Chondrocyte (in vitro differentiated cells): ENCODE measurements around the gene PTGES. TPM values are rescaled to one million over a fixed set of nuclear protein-coding genes. Genes with fewer than 3 reads are reported as not detected.
A peak's percentile ranks its signal among the peaks of the same experiment; 100 is the strongest.

Experiments used
- DNase-seq: peaks from one replicate; pipeline ENCODE4 v3.0.0; 2021; ENCODE audit warnings: mixed read lengths, low spot score
- H3K27ac Mint-ChIP-seq: one replicate; pipeline ENCODE4 v1.8.0; 2021; ENCODE audit warnings: mild to moderate bottlenecking, moderate library complexity, mixed read lengths; ENCODE audit not compliant: unreplicated experiment
- H3K27me3 Mint-ChIP-seq: 2 replicates; pipeline ENCODE4 v1.8.0; 2021; ENCODE audit warnings: low read depth, mixed read lengths
- H3K36me3 Mint-ChIP-seq: 2 replicates; pipeline ENCODE4 v1.8.0; 2021; ENCODE audit warnings: low read depth, mixed read lengths
- H3K4me1 Mint-ChIP-seq: 2 replicates; pipeline ENCODE4 v1.8.0; 2021; ENCODE audit warnings: low read depth, mild to moderate bottlenecking, mixed read lengths
- H3K4me3 Mint-ChIP-seq: one replicate; pipeline ENCODE4 v1.8.0; 2021; ENCODE audit warnings: mild to moderate bottlenecking, moderate library complexity, mixed read lengths; ENCODE audit not compliant: unreplicated experiment
- H3K9me3 Mint-ChIP-seq: 2 replicates; pipeline ENCODE4 v1.8.0; 2021; ENCODE audit warnings: low read depth, mixed read lengths
- total RNA-seq: library from RNA; stranded (reverse); gene quantifications from 3 replicates; pipeline ENCODE4 v1.2.1, GENCODE V29; 2021
- TF ChIP-seq, protein P1 (sequence below): fragments of 200-600 bp; sonication (generic); IDR thresholded peaks from 2 replicates; pipeline ENCODE4 v1.5.0; 2021; ENCODE audit warnings: antibody characterized with exemption, mild to moderate bottlenecking, moderate library complexity

The PTGES gene
- total RNA-seq, 1 donor from 2014 or later, result 1.3 TPM

DNA sequence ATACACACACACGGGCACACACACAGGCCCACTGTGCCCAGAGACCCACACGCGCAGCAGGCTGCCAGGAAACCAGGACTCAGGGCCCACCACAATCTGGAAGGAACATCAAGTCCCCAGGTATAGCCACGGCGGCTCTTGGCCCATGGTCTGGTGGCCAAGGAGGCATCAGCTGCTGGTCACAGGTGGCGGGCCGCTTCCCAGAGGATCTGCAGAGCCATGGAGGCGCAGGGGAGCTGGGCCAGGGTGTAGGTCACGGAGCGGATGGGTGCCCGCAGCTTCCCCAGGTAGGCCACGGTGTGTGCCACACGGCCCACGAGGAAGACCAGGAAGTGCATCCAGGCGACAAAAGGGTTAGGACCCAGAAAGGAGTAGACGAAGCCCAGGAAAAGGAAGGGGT is 13.4 kb downstream of the PTGES start:
- Mint-ChIP-seq H3K36me3 (no peaks in the 10 kb centered on the region), H3K27me3 (peaks cover 1% of the 10 kb centered on the region), H3K4me1 (peaks cover 12% of the 10 kb centered on the region), H3K9me3 (no peaks in the 10 kb centered on the region), H3K4me3 (no peak overlapping the region), H3K27ac (no peak overlapping the region)
- TF ChIP-seq, protein P1, sequence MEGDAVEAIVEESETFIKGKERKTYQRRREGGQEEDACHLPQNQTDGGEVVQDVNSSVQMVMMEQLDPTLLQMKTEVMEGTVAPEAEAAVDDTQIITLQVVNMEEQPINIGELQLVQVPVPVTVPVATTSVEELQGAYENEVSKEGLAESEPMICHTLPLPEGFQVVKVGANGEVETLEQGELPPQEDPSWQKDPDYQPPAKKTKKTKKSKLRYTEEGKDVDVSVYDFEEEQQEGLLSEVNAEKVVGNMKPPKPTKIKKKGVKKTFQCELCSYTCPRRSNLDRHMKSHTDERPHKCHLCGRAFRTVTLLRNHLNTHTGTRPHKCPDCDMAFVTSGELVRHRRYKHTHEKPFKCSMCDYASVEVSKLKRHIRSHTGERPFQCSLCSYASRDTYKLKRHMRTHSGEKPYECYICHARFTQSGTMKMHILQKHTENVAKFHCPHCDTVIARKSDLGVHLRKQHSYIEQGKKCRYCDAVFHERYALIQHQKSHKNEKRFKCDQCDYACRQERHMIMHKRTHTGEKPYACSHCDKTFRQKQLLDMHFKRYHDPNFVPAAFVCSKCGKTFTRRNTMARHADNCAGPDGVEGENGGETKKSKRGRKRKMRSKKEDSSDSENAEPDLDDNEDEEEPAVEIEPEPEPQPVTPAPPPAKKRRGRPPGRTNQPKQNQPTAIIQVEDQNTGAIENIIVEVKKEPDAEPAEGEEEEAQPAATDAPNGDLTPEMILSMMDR, result no peak
- DNase-seq, result no peak

DNA sequence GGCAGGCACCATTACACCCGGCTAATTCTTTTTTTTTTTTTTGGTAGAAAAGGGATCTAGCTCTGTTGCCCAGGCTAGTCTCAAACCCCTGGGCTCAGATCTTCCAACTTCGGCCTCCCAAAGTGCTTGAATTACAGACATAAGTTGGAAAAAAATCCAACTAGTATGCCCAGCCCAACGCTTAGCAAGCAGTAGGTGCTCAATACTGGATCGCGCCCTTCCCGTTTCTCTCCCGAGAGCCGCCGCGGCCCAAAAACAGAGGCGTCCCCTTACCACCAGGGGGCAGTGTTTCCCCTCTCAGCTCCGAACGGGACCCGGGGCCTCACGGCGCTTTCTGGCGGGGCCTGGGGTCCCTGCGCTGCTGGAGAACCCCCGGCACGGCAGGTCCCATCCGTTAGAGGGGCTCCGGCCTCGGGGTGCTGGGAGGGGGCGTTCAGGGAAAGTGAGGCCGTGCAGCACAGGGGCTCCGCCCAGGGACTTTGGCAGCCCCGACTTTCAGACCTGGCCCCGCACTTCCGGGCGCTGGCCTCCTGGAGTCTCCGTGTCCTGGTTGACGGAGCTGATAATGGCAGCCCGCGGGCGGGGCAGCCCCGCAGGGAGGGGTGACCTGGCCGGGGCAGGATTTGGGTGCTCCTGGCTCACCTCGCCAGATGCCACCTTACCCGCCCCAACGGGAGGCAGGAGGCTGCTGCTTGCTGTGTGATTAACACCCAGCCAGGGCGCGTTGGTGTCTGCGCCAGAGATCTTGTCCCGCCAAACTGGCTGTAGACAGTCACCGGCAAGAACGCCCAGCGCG is 15.2 kb downstream of the PTGES start:
- H3K4me1 Mint-ChIP-seq, result peaks cover 9% of the 10 kb centered on the region
- H3K9me3 Mint-ChIP-seq, result no peaks in the 10 kb centered on the region
- no peaks in the 10 kb centered on the region for H3K36me3 Mint-ChIP-seq
- DNase-seq, result no peak
- TF ChIP-seq, protein P1, result peak; percentile 99
- H3K27ac Mint-ChIP-seq, result no peak overlapping the region
- H3K27me3 Mint-ChIP-seq, result peaks cover under 1% of the 10 kb centered on the region
- H3K4me3 Mint-ChIP-seq, result peak overlapping the region; percentile 55

DNA sequence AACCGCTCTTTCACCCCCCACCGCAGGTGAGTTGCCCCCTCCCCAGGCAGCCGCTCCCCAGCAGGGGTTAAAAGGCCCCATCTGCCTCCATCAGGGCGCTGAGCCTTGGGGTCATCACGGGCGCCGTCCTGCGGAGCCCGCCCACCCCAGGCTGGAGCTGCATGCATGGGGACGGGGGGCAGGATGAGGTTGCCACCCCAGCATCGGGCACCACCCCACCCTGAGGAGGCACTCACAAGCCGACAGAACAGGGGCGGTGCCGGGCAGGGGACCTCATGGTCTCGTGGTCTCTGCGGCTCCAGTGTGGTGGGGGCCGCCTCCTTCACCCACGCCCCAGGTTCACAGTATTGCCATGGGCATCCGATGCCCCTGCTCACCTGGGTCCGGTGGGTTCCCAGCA is 16.5 kb downstream of the PTGES start:
- TF ChIP-seq, protein P1, result no peak
- no peak overlapping the region for H3K27ac Mint-ChIP-seq
- H3K4me1 Mint-ChIP-seq, result peaks cover 5% of the 10 kb centered on the region
- H3K27me3 Mint-ChIP-seq, result peaks cover 12% of the 10 kb centered on the region
- DNase-seq, result no peak
- H3K36me3 Mint-ChIP-seq, result no peaks in the 10 kb centered on the region
- no peaks in the 10 kb centered on the region for H3K9me3 Mint-ChIP-seq
- H3K4me3 Mint-ChIP-seq, result no peak overlapping the region

GRCh38 chr9:129735546-129735945 is 17.3 kb downstream of the PTGES start:
- Mint-ChIP-seq H3K27ac (no peak overlapping the region), H3K36me3 (no peaks in the 10 kb centered on the region), H3K4me3 (no peak overlapping the region), H3K4me1 (peaks cover 5% of the 10 kb centered on the region), H3K9me3 (no peaks in the 10 kb centered on the region), H3K27me3 (peaks cover 17% of the 10 kb centered on the region)
- TF ChIP-seq, protein P1, result no peak
- no peak for DNase-seq

DNA sequence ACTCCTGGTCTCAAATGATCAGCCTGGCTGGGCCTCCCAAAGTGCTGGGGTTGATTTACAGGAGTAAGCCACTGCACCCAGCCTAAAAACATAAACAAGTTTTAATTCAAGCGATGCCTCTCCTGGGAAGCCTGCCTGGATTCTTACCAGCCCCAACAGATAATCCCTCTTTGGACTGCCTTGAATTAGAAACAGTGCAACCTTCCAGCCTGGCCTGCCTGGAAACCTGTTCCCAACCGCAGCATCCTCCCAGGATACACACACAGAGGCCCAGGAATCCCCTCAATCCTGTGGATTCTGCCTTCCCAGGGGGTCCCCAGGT is 19.2 kb downstream of the PTGES start:
- peaks cover 25% of the 10 kb centered on the region for H3K27me3 Mint-ChIP-seq
- H3K9me3 Mint-ChIP-seq, result no peaks in the 10 kb centered on the region
- no peak overlapping the region for H3K27ac Mint-ChIP-seq
- no peak overlapping the region for H3K4me3 Mint-ChIP-seq
- H3K4me1 Mint-ChIP-seq, result peaks cover 5% of the 10 kb centered on the region
- H3K36me3 Mint-ChIP-seq, result no peaks in the 10 kb centered on the region
- TF ChIP-seq, protein P1, result no peak
- no peak for DNase-seq
